Stimulated activated CD8-positive, alpha-beta memory T cell treated with anti-CD3 and anti-CD28 coated beads, Interleukin-7, amount 100 ng/mL, for 4 hours (primary cell): ENCODE data around the gene SLIT3.

Source experiments
- DNase-seq, 2 donors: peaks; one replicate each; pipeline ENCODE4 v3.0.0-alpha.2; 2020; ENCODE audit warnings: low read depth in 2 of 2

Gene SLIT3

GRCh38 chr5:168931638-168932345, 369.1 kb downstream of the SLIT3 start:
- DNase-seq = no peak

GRCh38 chr5:168929656-168930055, 371.3 kb downstream of the SLIT3 start:
- no peak for DNase-seq

- DNase-seq = no peak
Measured at GRCh38 chr5:168925160-168925559, 375.8 kb downstream of the SLIT3 start.

- no peak for DNase-seq
Measured at GRCh38 chr5:168921147-168921866, 379.6 kb downstream of the SLIT3 start.

- no peak for DNase-seq
Measured at GRCh38 chr5:168920019-168920810, 380.7 kb downstream of the SLIT3 start.

GRCh38 chr5:168917947-168918600, 382.9 kb downstream of the SLIT3 start:
- DNase-seq = no peak

GRCh38 chr5:168916852-168917251, 384.1 kb downstream of the SLIT3 start:
- DNase-seq = no peak

- DNase-seq = no peak
Measured at GRCh38 chr5:168916266-168916665, 384.7 kb downstream of the SLIT3 start.

GRCh38 chr5:168914491-168914890, 386.4 kb downstream of the SLIT3 start:
- DNase-seq = no peak

- DNase-seq = no peak
Measured at GRCh38 chr5:168910874-168911273, 390.1 kb downstream of the SLIT3 start.

GRCh38 chr5:168908207-168908606, 392.7 kb downstream of the SLIT3 start:
- DNase-seq = no peak

GRCh38 chr5:168903061-168903460, 397.9 kb downstream of the SLIT3 start:
- DNase-seq = no peak

- DNase-seq = no peak
Measured at GRCh38 chr5:168899673-168900072, 401.3 kb downstream of the SLIT3 start.

GRCh38 chr5:168899264-168899663, 401.7 kb downstream of the SLIT3 start:
- DNase-seq = no peak

- DNase-seq = no peak
Measured at GRCh38 chr5:168898247-168898911, 402.6 kb downstream of the SLIT3 start.

- no peak for DNase-seq
Measured at GRCh38 chr5:168897387-168898122, 403.4 kb downstream of the SLIT3 start.

GRCh38 chr5:168895295-168896071, 405.5 kb downstream of the SLIT3 start:
- DNase-seq = no peak

GRCh38 chr5:168893283-168893682, 407.7 kb downstream of the SLIT3 start:
- DNase-seq = no peak

- DNase-seq = no peak
Measured at GRCh38 chr5:168892618-168893186, 408.2 kb downstream of the SLIT3 start.
